Measurements from ENCODE around the gene KCNIP4.

KCNIP4 gene

DNA sequence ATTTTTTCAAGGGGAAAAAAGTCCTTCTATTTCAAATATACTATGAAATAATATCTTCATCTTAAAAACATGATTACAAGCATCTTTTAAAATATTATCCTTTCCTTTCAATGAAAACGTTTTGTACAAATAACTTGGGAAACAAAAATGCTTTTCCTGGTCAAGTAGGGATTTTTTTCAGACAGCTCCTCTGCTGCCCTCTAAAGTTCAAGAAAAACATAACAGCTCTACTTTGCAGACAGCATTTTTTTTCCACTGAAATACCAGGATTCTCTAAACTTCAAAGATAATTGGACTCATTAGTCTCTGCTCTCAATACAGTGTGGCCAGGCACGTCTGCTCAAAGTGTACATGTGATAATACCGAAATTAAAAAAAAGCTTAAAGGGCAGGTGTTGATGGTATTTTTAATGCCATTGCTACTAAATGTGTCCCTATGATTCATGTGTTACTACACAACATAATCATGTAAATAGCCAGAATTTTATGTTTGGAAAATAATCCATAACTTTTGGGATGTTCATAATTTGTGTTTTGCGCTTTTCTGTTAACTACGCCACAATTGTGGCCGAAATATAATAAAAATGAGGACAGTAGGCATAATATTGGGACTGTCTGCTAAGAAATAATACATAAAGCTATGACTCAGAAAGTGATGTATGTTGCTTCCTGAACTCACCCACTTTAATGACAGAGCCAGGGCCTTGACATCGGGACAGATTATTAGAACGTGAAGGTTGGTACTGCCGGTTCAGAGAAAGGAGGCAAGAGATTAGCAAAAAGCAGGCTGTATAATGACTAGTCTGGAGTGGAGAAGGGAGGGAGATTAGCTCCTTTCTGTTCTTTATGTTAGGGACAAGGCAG is 478.9 kb downstream of the KCNIP4 start:
- FAIRE-seq = peak; percentile 86
- no peak for DNase-seq (ENCODE audit: low spot score)

DNA sequence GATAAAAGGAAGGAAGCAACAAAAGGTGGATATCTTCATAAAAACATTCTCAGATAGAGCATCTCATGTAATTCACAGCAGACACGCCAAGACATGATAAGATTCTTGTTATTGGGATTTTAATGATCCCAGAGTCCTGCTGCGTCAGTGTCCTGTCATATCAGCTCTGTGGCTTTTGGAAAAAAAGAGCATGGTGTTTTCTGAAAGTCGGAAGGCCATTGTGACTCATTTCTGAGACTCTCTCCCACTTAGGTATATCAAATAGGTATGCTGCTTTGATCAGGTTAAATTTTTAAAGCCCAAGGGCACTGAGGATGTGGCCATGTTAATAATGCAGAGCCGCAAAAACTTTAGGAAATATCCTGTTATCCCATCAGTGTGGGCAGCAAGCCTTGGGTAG is 481.0 kb downstream of the KCNIP4 start:
- FAIRE-seq (no peak), DNase-seq (ENCODE audit: low spot score) (no peak)

DNA sequence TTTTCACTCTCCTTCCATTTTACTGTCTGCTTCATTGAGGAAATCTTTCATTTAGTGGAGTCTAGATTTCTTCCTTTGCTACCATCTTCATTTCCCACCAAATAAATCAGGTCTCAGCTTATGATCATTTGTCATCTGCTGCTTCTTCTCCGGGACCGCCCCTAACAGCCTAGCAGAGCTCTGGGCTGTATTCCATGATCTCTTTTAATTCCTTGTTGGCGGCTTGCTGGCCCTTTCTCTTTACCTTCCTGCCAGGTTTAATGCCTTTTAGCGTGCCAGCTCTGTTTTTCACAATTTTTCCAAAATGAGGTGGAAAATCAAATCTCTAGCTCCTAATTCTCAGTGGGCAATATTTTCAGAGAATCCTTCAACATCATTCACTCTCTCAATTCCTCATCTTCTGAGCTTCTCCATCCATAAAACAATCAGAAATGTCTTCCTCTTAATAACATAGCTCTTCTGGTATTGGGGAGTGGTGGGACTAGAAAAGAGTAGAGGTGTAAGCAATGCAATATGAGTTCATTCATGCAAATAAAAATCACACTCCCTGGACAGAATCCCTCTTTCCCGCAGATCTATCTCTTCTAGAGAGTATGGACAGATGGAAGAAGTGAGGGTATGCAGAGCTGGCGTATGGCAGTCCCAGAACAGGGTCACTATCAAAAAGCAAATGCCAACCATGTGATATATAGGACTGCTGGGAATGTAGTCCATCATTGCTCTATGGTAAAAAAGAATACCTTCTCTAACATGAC is 491.3 kb downstream of the KCNIP4 start:
- no peak for DNase-seq (ENCODE audit: low spot score)
- FAIRE-seq = no peak

DNA sequence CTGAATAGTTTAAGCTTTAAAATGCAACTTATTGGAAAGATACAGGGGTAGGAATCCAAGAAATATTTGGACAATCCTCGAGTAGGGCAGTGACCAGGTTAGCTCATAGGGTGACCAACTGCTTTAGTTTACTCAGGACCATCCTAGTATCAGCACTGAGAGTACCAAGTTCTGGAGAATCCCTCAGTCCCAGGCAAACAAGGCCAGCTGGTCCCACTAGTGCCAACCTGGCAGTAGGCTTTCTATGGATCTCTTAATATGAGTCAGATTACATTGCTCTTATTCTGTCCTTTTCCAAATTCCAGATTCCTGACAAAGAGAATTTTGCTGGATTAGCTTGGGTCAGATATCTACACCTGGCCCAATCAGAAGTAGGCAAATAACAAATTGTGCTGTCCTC is 493.7 kb downstream of the KCNIP4 start:
- FAIRE-seq (no peak), DNase-seq (ENCODE audit: low spot score) (no peak)

DNA sequence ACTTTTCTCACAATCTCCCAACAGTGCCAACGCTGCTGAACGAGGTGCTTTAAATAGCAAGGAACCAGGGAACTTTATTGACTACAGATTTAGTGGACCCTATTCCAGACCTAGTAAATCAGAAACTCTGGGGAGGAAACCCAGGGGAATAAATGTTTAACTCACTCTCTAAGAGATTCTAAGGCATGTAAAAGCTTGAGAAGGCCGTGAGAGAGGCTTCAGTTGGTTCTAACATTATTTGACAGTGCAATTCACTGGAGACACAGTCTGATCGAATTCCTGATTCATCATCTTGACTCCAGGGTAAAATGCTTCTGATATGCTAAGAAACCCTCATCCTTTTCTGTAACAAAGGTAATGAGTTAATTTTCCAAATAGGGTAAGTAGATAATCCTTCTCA is 494.4 kb downstream of the KCNIP4 start:
- peak; percentile 80 for FAIRE-seq
- peak; percentile 29 for DNase-seq (ENCODE audit: low spot score)

DNA sequence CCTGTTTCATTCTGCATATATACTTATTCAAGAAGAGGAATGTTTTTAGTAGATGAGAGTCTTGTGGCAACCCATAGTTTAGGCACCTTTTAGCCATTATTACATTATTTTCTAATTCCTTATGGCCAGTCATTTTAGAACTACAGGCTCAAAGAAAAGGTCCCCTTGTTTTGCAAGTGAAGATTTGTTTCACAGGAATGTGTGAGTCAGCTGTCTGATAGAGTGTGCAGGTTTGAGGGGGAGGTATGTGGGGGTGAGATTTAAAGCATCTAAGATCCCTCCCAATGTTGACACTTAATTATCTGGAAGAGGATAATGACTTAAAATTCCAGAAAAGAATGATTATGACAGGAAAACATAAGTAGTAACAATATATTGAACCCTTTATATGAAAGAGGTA is 495.6 kb downstream of the KCNIP4 start:
- peak; percentile 88 for FAIRE-seq
- DNase-seq (ENCODE audit: low spot score) = peak; percentile 61

DNA sequence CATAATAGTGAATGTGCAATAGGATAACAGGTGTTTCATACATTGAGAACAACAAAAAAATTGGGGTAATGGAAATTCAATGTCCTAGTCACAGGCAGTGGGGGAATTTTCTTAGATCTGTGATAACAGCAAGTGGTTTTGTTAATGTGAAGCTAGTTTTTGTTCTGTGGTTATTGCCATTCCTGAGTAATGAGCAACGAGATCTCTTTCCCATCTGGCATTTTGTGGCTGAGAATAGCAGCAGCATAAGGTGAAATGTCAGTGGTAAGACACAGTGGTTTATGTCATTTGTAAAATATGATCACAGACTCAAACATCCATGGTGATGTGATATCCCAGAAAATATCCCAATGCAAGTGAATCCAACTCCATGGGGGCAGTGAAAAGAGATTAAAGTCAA is 497.5 kb downstream of the KCNIP4 start:
- DNase-seq (ENCODE audit: low spot score) (peak; percentile 96), FAIRE-seq (peak; percentile 99)

DNA sequence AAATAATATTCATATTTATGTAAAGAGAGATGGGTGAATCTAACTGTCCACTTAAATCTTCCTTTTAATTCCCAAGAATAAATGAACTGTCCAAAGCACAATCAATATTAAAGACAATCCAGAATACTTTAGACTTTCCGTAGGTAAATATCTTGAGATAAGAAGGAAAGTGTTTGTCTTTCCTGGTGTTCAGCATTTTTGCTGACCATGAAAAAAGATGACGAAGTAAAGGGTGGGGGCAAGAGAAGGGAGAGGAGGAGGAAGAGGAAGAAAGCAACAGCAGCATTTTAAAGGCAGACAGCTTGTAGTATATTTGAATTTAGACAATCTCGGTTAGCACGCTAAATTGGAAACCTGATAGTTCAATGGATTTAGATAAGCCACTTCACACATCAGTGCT is 498.2 kb downstream of the KCNIP4 start:
- FAIRE-seq = no peak
- DNase-seq (ENCODE audit: low spot score) = peak; percentile 31

DNA sequence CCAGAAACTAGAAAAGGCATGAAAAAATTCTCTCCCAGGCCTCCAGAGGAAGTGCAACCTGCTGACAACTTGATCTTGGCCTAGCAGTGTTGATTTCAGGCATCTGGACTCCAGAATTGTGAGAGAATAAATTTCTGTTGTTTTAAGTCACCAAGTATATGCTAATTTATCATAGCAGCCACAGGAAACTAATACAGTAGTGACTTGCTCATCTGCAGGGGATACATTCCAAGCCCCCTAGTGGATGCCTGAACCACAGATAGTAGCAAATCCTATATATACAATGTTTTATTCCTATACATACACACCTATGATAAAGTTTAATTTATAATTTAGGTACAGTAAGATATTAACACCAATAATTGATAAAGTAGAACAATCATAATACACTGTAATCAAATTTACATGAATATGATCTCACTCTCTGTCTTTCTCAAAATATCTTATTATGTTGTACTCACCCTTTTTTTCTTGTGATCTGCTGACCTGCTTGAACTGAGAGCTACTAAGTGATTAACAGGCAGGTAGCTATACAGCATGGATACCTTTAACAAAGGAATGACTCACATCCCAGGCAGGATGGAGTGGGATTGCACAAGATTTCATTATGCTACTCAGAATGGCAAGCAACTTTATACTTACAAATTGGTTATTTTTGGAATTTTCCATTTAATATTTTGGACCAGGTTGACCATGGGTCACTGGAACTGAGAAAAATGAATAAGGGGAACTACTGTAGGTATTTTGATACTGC is 501.1 kb downstream of the KCNIP4 start:
- FAIRE-seq = peak; percentile 71
- DNase-seq (ENCODE audit: low spot score) = peak; percentile 36

DNA sequence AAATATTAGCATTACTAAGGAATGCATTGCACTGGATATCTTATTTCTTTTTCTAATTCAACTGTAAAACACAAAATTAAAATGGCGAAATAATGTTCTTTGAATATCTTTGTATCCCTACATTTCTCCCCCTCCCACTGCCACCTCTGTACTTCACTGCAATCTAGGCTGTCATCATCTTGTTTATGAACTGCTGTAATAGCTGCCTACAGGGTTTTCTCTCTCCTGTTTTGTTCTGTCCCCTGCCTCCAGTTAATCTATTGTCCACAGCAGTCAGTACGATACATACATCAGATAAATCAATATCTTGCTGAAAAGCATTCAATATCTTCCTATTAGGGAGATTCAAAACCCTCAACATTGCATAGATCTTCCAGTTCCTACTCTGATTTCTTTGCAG is 528.4 kb downstream of the KCNIP4 start:
- no peak for DNase-seq (ENCODE audit: low spot score)
- FAIRE-seq = no peak

DNA sequence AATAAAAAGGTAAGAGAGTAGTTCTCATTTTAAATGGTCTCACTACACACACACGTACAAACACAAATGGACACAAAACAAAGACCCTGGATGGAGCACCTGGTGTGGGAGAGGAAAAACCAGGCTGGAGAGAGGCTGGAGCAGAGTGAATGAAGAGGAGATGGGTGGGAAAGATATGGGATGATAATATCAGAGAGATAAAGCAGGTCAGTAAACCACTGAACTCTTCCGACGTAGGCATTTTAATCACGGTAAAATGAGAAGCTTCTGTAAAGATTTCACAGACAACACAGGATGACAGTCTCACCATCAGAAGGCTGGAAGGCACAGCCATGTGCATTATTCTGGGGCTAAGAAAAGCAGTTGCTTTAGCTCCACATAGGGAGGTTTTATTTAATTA is 532.8 kb downstream of the KCNIP4 start:
- DNase-seq (ENCODE audit: low spot score) (no peak), FAIRE-seq (no peak)

DNA sequence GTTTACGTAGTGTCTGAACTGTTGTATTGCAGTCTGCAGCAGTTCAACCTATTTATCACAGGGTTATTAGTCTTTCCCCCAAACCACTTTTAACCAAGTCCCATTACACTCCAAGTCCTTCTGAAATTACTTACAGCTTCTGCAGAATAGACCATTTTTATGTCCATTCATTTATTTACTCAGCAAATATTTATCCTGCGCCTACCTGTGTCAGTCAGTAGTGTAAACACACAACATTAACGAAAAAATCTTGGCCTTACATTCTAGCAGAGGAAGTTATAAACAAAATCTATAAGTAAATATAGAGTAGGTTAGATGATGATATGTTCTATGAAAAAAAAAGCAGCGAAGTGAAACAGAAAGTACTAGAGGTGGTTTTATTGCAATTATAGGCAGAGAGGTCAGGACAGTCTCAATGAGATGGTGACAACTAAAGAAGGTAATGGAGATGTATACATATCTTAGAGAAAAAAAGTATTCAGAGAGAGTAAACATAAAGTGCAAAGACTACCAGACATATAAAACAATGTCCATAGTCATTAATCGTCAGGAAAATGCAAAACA is 534.7 kb downstream of the KCNIP4 start:
- DNase-seq (ENCODE audit: low spot score) (no peak), FAIRE-seq (no peak)

DNA sequence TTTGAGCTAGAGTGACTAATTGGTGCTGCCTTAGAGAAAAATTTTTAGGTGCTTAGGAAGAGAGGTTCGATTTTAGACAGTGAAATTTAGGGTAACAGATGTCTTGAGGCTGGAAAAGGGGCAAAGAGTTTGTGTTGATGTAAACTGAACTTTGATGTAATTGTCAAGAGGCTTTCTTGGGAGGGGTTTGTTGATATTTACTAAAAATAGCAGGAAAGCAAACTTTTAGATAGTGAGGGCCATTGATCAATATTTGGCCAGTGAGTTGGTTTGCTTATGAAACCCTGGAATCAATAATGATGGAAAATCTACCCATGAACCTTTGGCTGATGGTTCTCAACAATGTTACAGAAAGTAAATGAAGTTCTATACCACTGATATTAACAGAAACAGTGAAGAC is 537.5 kb downstream of the KCNIP4 start:
- no peak for DNase-seq (ENCODE audit: low spot score)
- no peak for FAIRE-seq

DNA sequence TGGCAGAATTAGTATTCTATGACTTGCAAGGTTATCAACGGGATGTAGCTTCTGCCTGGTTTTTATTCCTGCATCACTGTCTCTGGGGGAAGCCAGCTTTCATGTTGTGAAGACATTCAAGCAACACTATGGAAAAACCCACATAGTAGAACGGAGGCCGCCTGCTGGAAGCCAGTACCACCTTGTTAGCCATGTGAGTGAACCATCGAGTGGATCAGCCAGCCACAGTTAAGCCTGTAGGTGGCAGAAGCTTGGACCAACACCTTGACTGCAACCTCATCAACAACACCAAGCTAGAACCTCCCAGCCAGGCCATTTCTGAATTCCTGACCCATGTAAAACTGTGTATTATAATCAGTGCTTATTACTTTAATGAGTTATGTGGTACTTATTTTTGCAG is 538.2 kb downstream of the KCNIP4 start:
- FAIRE-seq (no peak), DNase-seq (ENCODE audit: low spot score) (no peak)

DNA sequence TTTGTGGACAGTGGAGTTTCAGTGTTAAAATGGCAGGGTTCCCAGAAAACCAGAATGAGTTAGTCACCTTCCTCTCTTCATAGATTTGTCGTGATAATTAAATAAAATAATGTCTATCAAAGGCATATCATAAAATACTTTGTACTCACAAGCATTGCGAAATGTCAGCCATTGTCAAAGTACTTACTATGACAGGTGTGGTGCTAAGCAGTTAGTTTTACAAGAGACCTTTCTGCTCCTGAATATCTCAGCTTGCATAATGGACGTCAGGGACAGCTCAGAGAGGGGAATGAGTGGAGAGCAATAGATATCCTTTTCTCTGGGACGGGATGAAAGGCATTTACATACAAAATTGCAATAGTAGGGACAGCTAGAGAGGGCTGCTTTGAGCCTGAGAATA is 560.9 kb downstream of the KCNIP4 start:
- FAIRE-seq (no peak), DNase-seq (ENCODE audit: low spot score) (no peak)

DNA sequence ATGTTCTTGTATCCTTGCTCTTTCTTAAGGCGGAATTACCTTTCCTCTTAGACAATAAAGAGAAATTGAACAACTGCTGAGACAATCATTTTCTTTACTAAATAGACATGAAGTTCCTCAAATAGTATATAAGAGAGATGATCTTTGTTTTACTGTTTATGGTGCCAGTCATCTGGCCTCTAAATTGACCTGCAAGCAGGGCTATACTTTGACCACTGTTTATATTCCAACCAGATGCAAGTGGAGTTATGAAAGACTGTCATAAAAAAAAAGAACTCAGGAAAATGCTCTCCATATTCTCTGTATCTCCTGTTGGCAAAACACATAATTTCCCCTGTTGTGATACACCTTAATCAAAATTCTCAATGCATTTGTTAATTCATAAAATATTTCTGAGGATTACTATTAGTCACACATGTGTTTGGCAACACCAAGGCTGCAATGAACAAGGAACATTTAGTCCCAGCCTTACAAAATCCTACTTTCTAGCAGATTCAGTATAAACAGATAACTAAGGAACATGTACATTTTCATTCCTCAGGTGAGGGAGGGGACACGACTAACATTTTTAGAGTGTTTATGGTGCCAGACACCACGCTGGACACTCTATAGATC is 562.3 kb downstream of the KCNIP4 start:
- FAIRE-seq = no peak
- DNase-seq (ENCODE audit: low spot score) = no peak

DNA sequence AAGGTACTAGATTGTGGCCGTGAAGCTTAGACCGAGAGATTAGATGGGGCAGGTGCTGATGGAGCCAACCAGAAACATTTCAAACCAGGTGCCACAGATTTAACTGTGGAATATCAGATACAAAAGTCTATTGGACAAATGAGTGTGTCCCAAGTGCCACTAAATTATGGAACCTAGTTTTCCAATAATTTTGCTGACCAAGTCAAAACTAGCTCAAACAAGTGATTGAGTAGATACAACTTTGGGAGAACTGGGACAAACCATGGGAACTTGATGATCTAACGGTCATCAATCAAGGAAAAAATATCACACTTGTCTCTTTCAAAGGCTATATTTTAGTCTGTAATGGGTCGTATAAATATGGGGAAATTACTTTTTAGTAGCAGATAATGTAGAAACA is 562.9 kb downstream of the KCNIP4 start:
- DNase-seq (ENCODE audit: low spot score) = no peak
- FAIRE-seq = no peak

DNA sequence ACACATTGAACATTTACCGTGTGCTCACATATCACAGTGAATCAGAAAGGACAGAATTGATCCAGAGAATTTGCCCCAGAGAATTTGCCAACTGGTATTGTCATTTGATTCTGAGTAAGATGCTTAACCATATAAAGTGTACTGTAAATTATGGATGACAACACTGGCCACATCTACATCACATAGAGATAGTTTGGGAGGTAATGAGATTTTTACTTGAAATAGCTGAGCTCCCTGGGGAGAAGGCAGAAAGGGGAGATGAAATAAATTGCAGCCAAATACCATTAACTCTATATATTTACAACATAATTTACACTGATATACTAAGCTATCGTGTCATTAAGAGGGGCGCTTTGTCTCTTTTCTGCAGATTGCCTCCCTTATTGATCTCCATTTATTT is 564.0 kb downstream of the KCNIP4 start:
- DNase-seq (ENCODE audit: low spot score) (no peak), FAIRE-seq (no peak)

DNA sequence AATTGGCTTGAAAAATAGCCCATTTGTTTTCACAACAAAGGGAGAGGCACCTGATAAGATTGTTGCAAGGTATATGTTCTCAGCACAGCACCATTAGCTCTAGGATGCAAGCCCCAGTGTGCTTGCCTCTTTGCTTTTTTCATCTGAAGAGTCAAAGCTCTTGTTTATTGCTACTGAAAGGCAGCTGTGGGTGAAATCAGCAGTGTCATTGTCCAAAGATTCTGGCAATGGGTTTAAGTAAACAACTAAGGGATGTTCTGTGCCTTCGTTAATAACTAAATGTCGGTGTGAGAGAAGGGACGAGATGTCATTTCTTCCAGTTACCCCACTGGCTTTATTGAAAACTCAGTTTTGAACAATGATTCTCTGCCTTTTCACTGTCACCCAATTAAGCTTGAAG is 567.7 kb downstream of the KCNIP4 start:
- no peak for FAIRE-seq

DNA sequence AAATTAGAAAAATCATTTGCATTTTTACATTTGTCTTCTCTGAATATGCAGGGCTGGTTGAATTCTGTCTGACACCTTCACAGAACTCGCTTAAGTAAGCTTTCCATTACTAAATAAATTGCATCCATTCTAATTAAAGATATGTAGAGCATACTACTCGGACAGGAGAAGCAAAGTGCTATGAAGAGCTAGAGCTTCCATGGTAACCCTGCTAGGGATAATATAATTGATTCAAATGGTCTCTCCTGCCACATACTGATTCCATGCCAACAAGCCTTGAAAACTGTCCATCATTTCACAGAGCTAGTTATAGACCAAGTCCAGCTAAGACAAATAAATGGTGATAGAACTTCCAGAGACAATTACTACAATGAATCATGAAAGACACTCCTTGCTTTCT is 571.5 kb downstream of the KCNIP4 start:
- FAIRE-seq = no peak
- no peak for DNase-seq (ENCODE audit: low spot score)

More for the DNA sequence above, 567.7 kb downstream of the KCNIP4 start:
- DNase-seq (ENCODE audit: low spot score) = no peak

DNA sequence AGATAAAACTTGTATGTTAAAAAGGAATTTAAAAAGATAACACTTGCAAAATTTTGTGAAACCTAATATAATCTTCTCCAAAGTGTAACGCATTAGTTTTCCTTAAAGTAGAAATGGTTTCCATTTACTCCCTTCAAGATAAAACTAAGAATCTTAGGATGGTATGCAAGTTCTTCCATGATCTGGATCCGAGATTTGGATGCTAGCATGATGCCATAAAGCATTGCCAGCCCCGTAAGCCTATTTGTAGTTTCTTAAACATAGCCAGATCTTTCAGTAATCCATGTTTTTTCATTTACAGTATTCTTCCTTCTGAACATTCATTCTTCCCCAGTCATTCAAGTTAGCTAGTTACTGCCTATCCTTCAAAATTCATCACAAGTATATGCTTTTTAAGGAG is 572.4 kb downstream of the KCNIP4 start:
- DNase-seq (ENCODE audit: low spot score) (no peak), FAIRE-seq (no peak)
